Measurements from ENCODE around the gene LCN1. TPM values are rescaled to one million over a fixed set of nuclear protein-coding genes. Genes with fewer than 3 reads are reported as not detected.

The LCN1 gene
- polyA plus RNA-seq, 4 donors: not detected

DNA sequence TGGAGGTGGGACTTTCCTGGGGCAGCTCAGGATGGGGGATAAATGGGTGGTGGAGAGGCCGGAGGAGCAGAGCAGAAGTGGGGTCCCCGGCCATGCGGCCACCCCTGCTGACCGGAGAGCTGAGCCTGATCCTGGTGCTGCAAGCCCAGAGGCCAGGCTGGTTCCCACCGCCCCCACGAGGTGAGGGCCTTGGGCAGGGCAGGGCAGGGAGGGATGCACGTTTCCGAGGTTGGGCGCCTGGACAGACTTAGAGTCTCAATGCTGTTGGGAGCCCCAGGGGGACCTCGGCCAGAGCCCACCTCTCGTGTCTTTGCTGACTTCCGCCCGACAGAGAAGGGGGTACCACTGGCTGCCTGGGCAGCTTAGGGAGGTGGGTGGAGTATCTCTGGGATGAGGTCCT lies 30.2 kb downstream of the LCN1 start:
- no peak overlapping the region for H3K4me3 ChIP-seq (ENCODE audit: low read depth in 1 of 3, low read length in 3 of 3)
- 81 to 90% (median 87%) methylated on average over 12 to 13 of the region's 13 CpGs for WGBS, 3 donors
- no peaks in the 10 kb centered on the region for H3K9me3 ChIP-seq (ENCODE audit: control insufficient read depth in 2 of 2, insufficient read depth in 1 of 2, low read depth in 1 of 2, low read length in 1 of 2)
- FAIRE-seq (no peak), DNase-seq (no peak)
- H3K27ac ChIP-seq (ENCODE audit: low read depth in 1 of 3, low read length in 2 of 3): no peak overlapping the region
- H3K4me1 ChIP-seq (ENCODE audit: control insufficient read depth in 3 of 3, insufficient read depth in 2 of 3, low read depth in 1 of 3, low read length in 2 of 3): no peaks in the 10 kb centered on the region
- no peaks in the 10 kb centered on the region for H3K27me3 ChIP-seq (ENCODE audit: control insufficient read depth in 3 of 3, insufficient read depth in 3 of 3, low read length in 3 of 3)
- no peaks in the 10 kb centered on the region for H3K36me3 ChIP-seq (ENCODE audit: control insufficient read depth in 3 of 3, insufficient read depth in 2 of 3, low read depth in 1 of 3, low read length in 3 of 3)

DNA sequence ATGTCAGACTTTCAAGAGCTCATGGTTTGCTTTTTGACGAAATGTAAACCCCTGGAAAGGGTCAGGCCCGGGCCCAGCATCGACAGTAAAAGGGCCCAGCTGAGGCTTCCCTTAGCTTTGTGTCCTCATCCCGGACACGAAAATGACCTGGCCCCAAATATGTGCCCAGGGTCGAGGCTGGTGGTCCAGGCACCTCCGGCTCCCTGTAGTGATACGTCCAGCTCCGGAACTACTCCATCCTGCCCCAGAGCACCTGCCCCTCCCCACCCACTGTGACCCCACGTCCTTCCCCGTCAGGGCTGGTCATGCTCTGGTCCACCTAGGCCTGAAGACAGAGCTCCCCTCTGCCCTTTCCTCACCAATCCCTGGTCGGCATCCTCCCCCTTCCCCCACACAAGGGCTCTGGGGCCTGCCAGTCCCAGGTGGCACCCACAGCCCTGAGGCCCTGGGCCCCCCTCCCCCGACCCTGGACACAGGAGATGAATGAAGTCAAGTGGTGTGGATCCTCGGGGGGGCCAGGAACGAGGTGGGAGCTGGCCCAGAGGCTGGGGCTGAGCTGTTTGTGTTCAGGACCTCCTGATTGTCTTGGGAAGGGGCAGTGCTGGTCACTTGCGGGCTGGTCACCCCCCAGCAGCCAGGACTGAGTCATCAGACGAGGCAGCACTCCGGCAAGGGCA lies 30.9 kb downstream of the LCN1 start:
- FAIRE-seq (no peak), DNase-seq (no peak)
- H3K4me3 ChIP-seq (ENCODE audit: low read depth in 1 of 3, low read length in 3 of 3): no peak overlapping the region
- WGBS, 3 donors: 68 to 75% (median 70%) methylated on average over 18 of the region's 18 CpGs
- no peaks in the 10 kb centered on the region for H3K36me3 ChIP-seq (ENCODE audit: control insufficient read depth in 3 of 3, insufficient read depth in 2 of 3, low read depth in 1 of 3, low read length in 3 of 3)
- H3K4me1 ChIP-seq (ENCODE audit: control insufficient read depth in 3 of 3, insufficient read depth in 2 of 3, low read depth in 1 of 3, low read length in 2 of 3): no peaks in the 10 kb centered on the region
- H3K9me3 ChIP-seq (ENCODE audit: control insufficient read depth in 2 of 2, insufficient read depth in 1 of 2, low read depth in 1 of 2, low read length in 1 of 2): no peaks in the 10 kb centered on the region
- no peak overlapping the region for H3K27ac ChIP-seq (ENCODE audit: low read depth in 1 of 3, low read length in 2 of 3)
- H3K27me3 ChIP-seq (ENCODE audit: control insufficient read depth in 3 of 3, insufficient read depth in 3 of 3, low read length in 3 of 3): no peaks in the 10 kb centered on the region

DNA sequence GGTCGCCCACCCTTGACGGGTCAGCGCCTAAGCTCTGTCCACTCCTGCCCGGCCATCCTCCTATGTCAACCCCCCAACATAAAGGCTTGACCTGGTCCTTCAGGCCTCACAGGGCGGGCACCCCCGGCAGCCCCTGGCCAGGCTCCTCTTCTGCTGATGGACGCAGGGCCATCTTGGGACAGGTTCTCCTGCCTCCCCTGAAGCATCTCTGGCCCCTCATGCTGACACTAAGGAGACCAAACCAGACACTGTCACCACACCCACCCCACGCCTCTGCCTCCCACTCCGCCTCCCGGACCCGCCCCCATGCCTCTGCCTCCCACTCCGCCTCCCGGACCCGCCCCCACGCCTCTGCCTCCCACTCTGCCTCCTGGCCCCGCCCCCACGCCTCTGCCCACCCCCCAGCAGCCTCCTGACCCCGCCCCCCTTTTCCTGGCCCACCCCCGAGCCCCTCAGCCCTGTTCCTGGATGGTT lies 31.5 kb downstream of the LCN1 start:
- FAIRE-seq (no peak), DNase-seq (no peak)
- Histone ChIP-seq H3K9me3 (ENCODE audit: control insufficient read depth in 2 of 2, insufficient read depth in 1 of 2, low read depth in 1 of 2, low read length in 1 of 2) (no peaks in the 10 kb centered on the region), H3K4me1 (ENCODE audit: control insufficient read depth in 3 of 3, insufficient read depth in 2 of 3, low read depth in 1 of 3, low read length in 2 of 3) (no peaks in the 10 kb centered on the region), H3K27ac (ENCODE audit: low read depth in 1 of 3, low read length in 2 of 3) (no peak overlapping the region), H3K36me3 (ENCODE audit: control insufficient read depth in 3 of 3, insufficient read depth in 2 of 3, low read depth in 1 of 3, low read length in 3 of 3) (no peaks in the 10 kb centered on the region), H3K27me3 (ENCODE audit: control insufficient read depth in 3 of 3, insufficient read depth in 3 of 3, low read length in 3 of 3) (no peaks in the 10 kb centered on the region), H3K4me3 (ENCODE audit: low read depth in 1 of 3, low read length in 3 of 3) (no peak overlapping the region)
- WGBS, 3 donors: 69 to 88% (median 72%) methylated on average over 15 to 19 of the region's 19 CpGs

DNA sequence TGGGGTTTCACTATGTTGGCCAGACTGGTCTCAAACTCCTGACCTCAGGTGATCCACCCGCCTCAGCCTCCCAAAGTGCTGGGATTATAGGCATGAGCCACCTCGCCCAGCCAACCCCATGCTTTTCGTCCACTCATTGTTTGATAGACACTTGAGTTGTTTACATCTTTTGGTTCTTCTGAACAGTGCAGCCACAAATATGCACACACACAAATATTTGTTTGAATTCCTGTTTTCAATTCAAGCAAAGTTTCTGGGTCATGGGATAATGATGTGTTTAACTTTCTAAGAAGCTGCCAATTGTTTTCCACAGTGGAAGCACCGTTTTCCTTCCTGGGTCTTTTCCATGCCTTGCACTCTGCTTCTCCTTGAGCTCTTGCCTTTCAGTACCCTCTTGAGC lies 33.5 kb downstream of the LCN1 start:
- no peak overlapping the region for H3K4me3 ChIP-seq (ENCODE audit: low read depth in 1 of 3, low read length in 3 of 3)
- no peak for DNase-seq
- H3K27me3 ChIP-seq (ENCODE audit: control insufficient read depth in 3 of 3, insufficient read depth in 3 of 3, low read length in 3 of 3): no peaks in the 10 kb centered on the region
- H3K9me3 ChIP-seq (ENCODE audit: control insufficient read depth in 2 of 2, insufficient read depth in 1 of 2, low read depth in 1 of 2, low read length in 1 of 2): no peaks in the 10 kb centered on the region
- H3K36me3 ChIP-seq (ENCODE audit: control insufficient read depth in 3 of 3, insufficient read depth in 2 of 3, low read depth in 1 of 3, low read length in 3 of 3): no peaks in the 10 kb centered on the region
- no peaks in the 10 kb centered on the region for H3K4me1 ChIP-seq (ENCODE audit: control insufficient read depth in 3 of 3, insufficient read depth in 2 of 3, low read depth in 1 of 3, low read length in 2 of 3)
- FAIRE-seq: no peak
- no peak overlapping the region for H3K27ac ChIP-seq (ENCODE audit: low read depth in 1 of 3, low read length in 2 of 3)
- WGBS, 3 donors: 63 to 72% (median 66%) methylated on average over 4 of the region's 4 CpGs

DNA sequence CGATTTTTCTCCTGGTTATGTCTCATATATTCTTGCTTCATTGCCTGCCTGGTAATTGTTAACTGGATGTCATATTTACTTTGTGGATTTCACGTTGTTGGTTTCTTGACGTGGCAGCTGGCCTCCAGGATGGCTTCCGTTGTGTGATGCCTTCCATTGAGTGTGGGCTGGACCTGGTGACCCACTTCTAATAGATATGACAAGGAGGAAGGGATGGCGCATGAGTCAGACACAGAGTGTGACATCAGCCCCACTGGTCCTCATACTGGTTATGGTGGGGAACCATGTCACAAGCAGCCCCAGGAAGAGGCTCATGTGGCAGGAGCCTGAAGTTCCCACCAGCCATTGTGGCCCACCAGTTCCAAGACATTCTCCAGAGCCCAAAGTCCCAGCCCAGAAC lies 34.0 kb downstream of the LCN1 start:
- Histone ChIP-seq H3K27me3 (ENCODE audit: control insufficient read depth in 3 of 3, insufficient read depth in 3 of 3, low read length in 3 of 3) (no peaks in the 10 kb centered on the region), H3K4me3 (ENCODE audit: low read depth in 1 of 3, low read length in 3 of 3) (no peak overlapping the region), H3K36me3 (ENCODE audit: control insufficient read depth in 3 of 3, insufficient read depth in 2 of 3, low read depth in 1 of 3, low read length in 3 of 3) (no peaks in the 10 kb centered on the region), H3K27ac (ENCODE audit: low read depth in 1 of 3, low read length in 2 of 3) (no peak overlapping the region), H3K4me1 (ENCODE audit: control insufficient read depth in 3 of 3, insufficient read depth in 2 of 3, low read depth in 1 of 3, low read length in 2 of 3) (no peaks in the 10 kb centered on the region), H3K9me3 (ENCODE audit: control insufficient read depth in 2 of 2, insufficient read depth in 1 of 2, low read depth in 1 of 2, low read length in 1 of 2) (no peaks in the 10 kb centered on the region)
- FAIRE-seq: no peak
- 61 to 78% (median 68%) methylated on average over 5 of the region's 5 CpGs for WGBS, 3 donors
- no peak for DNase-seq

DNA sequence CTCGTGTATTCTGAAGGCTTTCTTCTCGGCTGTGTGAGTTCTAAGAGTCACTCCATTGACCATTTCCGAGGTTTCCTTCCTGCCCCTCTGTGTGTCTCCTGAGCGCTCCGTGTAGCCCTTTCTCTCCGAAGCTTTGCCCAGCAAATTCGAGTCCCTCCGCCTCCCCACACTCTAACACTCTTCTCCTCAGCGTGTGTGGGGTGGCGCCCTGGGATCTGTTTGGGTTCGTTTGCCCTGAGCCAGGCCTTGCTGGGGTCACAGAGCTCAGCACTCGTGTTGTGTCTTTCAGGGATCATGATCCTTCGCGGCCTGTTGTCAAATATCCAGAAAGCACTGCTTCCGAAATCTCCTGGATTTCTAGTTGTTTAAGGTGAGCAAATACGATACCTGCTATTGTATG lies 34.7 kb downstream of the LCN1 start:
- Histone ChIP-seq H3K27ac (ENCODE audit: low read depth in 1 of 3, low read length in 2 of 3) (no peak overlapping the region), H3K9me3 (ENCODE audit: control insufficient read depth in 2 of 2, insufficient read depth in 1 of 2, low read depth in 1 of 2, low read length in 1 of 2) (no peaks in the 10 kb centered on the region), H3K36me3 (ENCODE audit: control insufficient read depth in 3 of 3, insufficient read depth in 2 of 3, low read depth in 1 of 3, low read length in 3 of 3) (no peaks in the 10 kb centered on the region), H3K4me3 (ENCODE audit: low read depth in 1 of 3, low read length in 3 of 3) (no peak overlapping the region), H3K27me3 (ENCODE audit: control insufficient read depth in 3 of 3, insufficient read depth in 3 of 3, low read length in 3 of 3) (no peaks in the 10 kb centered on the region), H3K4me1 (ENCODE audit: control insufficient read depth in 3 of 3, insufficient read depth in 2 of 3, low read depth in 1 of 3, low read length in 2 of 3) (no peaks in the 10 kb centered on the region)
- FAIRE-seq: no peak
- 74 to 80% (median 79%) methylated on average over 16 of the region's 16 CpGs for WGBS, 3 donors
- no peak for DNase-seq

DNA sequence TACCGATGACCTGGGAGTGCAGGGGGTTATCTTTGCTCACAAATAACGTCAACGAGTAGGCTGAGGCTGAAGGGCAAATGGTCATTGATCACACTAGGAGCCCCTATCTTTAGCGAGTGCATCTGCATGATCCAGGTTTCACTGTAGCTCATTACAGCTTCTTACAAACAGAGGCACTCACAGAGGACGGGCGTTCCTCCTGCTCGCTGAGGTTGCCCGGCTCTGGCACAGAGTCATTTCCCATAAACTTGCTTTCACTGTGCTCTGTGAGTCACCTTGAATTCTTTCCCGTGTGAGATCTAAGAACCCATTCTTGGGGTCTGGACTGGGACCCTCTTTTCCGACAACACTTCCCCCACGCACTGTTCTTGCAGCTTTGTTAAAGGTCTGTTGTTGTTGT lies 38.4 kb downstream of the LCN1 start:
- DNase-seq (no peak), FAIRE-seq (no peak)
- Histone ChIP-seq H3K9me3 (ENCODE audit: control insufficient read depth in 2 of 2, insufficient read depth in 1 of 2, low read depth in 1 of 2, low read length in 1 of 2) (no peaks in the 10 kb centered on the region), H3K4me1 (ENCODE audit: control insufficient read depth in 3 of 3, insufficient read depth in 2 of 3, low read depth in 1 of 3, low read length in 2 of 3) (no peaks in the 10 kb centered on the region), H3K4me3 (ENCODE audit: low read depth in 1 of 3, low read length in 3 of 3) (no peak overlapping the region), H3K27ac (ENCODE audit: low read depth in 1 of 3, low read length in 2 of 3) (no peak overlapping the region), H3K36me3 (ENCODE audit: control insufficient read depth in 3 of 3, insufficient read depth in 2 of 3, low read depth in 1 of 3, low read length in 3 of 3) (no peaks in the 10 kb centered on the region), H3K27me3 (ENCODE audit: control insufficient read depth in 3 of 3, insufficient read depth in 3 of 3, low read length in 3 of 3) (no peaks in the 10 kb centered on the region)
- 37 to 48% (median 42%) methylated on average over 11 of the region's 11 CpGs for WGBS, 3 donors

DNA sequence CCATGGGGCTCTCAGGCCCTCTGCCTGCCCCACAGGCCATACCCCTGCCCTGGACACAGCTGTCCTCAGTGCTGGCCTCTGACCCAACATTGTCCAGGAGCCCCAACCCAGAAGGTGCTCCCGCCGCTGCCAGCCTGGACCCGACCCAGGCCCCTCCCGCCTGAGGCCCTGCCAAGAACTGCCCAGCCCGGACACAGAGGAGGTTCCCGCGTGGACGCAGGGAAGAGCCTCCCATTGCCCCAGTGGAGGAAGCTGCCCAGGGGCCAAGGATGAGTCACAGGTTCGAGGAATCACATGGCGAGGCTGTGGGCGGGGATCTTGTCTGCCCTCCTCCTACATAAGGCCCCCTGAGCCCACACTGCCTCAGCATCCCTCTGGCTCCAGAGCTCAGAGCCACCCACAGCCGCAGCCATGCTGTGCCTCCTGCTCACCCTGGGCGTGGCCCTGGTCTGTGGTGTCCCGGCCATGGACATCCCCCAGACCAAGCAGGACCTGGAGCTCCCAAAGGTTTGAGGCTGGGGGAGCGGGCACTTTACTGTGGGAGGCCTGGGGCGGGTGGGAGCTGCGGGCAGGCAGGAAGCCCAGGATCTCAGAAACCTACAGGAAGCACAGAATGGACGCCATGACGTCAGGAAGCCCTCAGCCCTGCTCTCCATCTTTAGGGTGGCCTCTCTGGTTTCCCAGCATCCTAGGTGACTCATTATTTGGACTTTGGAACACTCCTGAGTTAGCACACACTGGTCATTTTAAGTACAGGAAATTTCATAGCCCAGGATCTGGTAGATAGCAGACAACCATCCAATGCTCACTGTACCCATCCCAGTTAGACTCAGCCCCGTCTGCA lies 40.4 kb downstream of the LCN1 start, which contains the start of gene PAEP:
TSS of gene PAEP (plus strand) at position 366 of the 844 bp plus-strand sequence.
- H3K4me1 ChIP-seq (ENCODE audit: control insufficient read depth in 3 of 3, insufficient read depth in 2 of 3, low read depth in 1 of 3, low read length in 2 of 3): no peaks in the 10 kb centered on the region
- no peaks in the 10 kb centered on the region for H3K27me3 ChIP-seq (ENCODE audit: control insufficient read depth in 3 of 3, insufficient read depth in 3 of 3, low read length in 3 of 3)
- WGBS, 3 donors: 78 to 87% (median 84%) methylated on average over 20 of the region's 20 CpGs
- no peak within 1 kb of the TSS for H3K27ac ChIP-seq (ENCODE audit: low read depth in 1 of 3, low read length in 2 of 3)
- H3K9me3 ChIP-seq (ENCODE audit: control insufficient read depth in 2 of 2, insufficient read depth in 1 of 2, low read depth in 1 of 2, low read length in 1 of 2): no peaks in the 10 kb centered on the region
- DNase-seq (no peak), FAIRE-seq (no peak)
- no peaks in the 10 kb centered on the region for H3K36me3 ChIP-seq (ENCODE audit: control insufficient read depth in 3 of 3, insufficient read depth in 2 of 3, low read depth in 1 of 3, low read length in 3 of 3)
- H3K4me3 ChIP-seq (ENCODE audit: low read depth in 1 of 3, low read length in 3 of 3): no peak within 1 kb of the TSS

All from small intestine (tissue), 7 donors.